ENCODE data around the gene NEK6.

Gene NEK6

GRCh38 chr9:124263213-124263612 is 5.5 kb downstream of the NEK6 start:
- no peak for DNase-seq

DNA sequence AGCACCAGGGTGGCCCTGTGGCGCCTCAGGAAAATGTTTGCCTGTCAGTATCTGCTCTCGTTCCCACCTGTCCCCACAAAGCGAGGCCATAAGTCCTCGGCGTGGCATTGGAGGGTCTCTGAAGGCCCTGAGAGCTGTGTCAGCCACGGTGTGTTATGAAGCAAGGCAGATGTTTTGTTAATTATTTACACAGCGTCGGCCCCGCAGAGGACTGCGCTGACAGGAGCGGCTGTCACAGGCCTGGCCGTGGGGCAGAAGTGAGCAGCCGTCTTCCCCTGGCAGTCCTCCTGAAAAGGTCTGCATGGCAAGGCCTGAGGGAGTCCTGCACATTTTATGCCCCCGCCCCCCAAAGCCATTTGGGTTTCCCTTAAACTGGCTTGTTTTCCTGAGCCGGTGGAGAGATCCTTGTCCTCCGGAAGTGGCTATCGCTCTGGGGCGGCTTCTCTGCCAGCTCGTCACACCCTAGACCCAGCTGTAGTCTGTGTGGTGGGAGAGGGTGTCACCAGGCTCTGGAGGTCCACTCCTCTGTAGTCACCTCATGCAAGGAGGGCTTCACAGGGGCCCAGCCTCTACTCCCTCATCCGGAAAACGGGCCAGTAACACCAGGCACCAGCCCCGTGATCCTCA is 6.2 kb downstream of the NEK6 start:
- DNase-seq = no peak

GRCh38 chr9:124264823-124265233 is 7.1 kb downstream of the NEK6 start:
- no peak for DNase-seq

- DNase-seq = no peak
Observed at GRCh38 chr9:124265551-124265950, 7.8 kb downstream of the NEK6 start.

DNA sequence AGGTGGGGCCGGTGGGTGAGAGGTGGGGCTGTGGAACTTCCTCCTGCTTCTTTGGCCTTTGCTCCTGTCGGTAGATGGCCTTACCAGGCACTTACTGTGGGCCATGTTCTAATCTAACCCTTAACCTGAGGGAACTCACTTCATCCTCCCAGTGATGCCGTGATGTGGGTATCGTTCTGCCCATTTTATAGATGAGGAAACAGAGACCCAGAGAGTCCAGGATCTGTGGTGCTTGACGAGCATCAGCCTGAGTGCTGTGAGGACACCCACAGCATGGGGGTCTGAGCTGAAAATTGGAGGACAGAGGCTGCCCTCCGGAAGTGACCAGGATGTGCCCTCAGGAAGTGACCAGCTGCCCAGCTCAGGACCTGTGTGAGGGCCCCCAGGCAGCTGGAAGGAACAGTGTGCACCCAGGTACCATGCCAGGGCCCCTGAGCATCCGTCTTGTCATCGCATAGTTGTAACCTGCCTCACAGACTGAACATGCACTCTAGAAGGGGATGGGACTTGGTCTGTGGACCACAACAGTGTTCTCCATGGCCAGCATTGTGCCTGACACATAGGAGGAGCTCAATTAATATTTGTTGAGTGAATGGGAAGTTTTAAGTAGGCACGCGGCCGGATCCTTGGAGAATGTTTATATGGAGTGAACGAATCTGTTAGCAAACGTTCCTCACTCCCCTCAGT is 8.5 kb downstream of the NEK6 start:
- no peak for DNase-seq

- no peak for DNase-seq
Observed at GRCh38 chr9:124266826-124267201, 9.1 kb downstream of the NEK6 start.

GRCh38 chr9:124267271-124267807 is 9.6 kb downstream of the NEK6 start:
- no peak for DNase-seq

- DNase-seq = no peak
Observed at GRCh38 chr9:124268248-124268647, 10.5 kb downstream of the NEK6 start.

DNA sequence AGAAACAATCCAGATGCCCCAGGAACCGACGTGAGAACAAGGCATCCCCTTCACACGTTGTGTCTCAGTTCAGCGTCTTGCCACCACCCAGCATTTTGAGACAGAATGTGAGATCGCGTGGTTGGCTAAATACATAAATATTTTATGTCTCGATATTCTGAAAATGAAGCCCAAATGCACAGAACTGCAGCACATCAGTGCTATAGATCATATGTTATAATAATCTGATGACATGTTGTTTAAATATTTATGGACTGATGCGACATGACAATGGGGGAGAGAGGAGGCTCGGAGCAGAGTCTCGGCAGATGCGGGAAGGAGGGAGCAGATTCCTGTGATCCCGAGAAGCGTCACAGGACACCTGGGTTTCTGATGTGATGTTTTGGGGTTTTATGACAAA is 10.9 kb downstream of the NEK6 start:
- no peak for DNase-seq

- DNase-seq = no peak
Observed at GRCh38 chr9:124269556-124269955, 11.8 kb downstream of the NEK6 start.

- DNase-seq = no peak
Observed at GRCh38 chr9:124270504-124271335, 13.0 kb downstream of the NEK6 start.

- no peak for DNase-seq
Observed at GRCh38 chr9:124271660-124272059, 13.9 kb downstream of the NEK6 start.

DNA sequence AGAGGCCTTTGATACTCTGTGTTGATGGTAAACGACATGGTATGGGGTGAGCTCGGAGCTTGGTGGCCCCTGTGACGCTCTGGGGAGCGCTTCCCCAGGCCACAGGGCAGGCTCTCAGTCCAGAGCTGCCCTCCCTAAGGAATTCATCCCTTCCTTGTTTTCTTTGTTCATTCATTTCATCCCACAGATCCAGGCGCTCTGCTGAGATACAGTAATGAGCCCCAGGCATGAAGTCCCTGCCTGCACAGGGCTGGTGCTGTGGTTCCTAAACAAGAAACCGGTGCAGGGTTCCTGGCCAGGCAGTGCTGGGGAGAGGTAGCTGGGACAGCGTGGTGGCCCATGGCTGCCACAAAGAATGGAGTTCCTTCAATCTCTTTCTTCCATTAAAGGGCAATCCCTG is 14.4 kb downstream of the NEK6 start:
- DNase-seq = no peak

DNA sequence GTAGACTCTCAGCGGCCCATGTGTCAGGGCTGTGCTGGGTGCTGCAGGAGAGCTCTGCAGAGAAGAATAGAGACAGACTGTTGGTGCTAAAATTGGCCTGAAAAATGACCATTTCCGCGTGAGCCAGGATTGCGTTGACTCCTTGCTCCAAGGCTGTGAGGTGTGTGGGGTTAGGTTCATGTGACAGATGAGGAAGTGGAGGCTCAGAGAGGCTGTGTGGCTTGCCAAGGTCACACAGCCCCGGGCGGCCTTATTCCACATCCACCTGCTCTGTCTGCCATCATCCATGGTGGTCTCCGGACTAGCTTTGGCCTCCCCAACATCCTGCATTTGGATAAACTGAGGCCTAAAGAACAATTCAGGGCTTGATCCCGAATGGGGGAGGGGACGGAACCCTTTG is 15.2 kb downstream of the NEK6 start:
- DNase-seq = no peak

- no peak for DNase-seq
Observed at GRCh38 chr9:124273427-124274160, 15.8 kb downstream of the NEK6 start.

GRCh38 chr9:124274226-124274625 is 16.5 kb downstream of the NEK6 start:
- DNase-seq = no peak

DNA sequence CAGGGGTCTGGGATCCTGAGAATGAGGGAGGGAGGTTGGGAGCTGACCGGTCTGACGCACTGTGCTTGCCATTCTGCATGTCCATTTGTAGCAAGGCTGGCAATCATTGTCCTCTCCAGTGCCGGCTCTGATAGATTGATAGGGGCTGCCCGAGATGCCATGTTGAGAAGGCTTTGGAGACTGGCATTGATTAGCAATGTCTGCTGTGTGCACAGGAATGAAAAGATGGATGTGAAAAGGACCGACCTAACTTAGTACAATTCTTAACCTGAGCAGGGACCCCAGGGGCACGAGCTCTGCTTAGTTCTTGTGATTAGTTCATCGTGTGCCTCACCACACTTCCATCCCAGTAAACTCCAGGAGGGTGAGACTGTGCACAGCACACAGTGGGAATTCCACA is 17.0 kb downstream of the NEK6 start:
- no peak for DNase-seq

DNA sequence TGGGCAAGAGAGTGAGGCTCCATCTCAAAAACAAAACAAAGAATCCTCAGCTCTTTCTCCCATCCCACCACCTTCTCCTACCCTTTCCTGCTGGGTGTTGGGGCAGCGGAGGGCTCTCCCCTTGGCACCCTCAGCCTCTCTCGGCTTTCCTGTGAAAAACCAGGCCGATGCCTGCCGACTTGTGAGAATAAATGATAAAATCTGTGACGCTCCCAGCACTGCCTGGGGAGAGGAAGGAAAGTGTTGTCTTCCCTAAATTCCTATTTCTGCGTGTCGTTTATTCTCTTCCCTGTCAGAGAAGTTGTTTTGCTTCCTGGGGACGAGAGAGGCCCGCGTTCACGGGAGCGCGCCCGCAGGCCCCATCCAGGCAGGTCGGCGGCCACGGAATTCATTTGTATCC is 19.7 kb downstream of the NEK6 start:
- DNase-seq = no peak

- no peak for DNase-seq
Observed at GRCh38 chr9:124278054-124278540, 20.3 kb downstream of the NEK6 start.

GRCh38 chr9:124279531-124280175 is 21.9 kb downstream of the NEK6 start:
- DNase-seq = no peak

- no peak for DNase-seq
Observed at GRCh38 chr9:124280176-124280691, 22.5 kb downstream of the NEK6 start.

DNA sequence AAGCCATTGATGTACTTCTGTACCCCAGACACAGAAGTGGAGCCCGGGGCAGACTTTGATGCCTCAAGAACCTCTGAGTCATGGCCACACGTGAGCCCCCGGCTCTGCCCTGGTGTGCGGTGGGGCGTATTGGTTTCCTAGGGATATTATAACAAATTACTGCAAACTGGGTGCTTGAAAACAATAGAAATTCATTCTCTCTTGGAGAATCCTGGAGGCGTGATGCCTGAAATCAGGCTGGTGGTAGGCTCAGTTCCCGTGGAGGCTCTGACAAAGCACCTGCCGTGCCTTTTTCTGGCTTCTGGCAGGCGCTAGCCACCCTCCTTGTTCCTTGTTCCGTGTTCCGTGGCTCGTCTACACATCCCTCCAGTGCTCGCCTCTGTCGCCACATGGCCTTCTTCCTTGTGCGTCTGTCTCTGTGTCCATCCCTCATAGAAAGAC is 24.2 kb downstream of the NEK6 start:
- DNase-seq = no peak
